Sigmoid colon (tissue), 7 donors: ENCODE measurements around the gene NRN1. TPM values are rescaled to one million over a fixed set of nuclear protein-coding genes. Genes with fewer than 3 reads are reported as not detected.
A peak's percentile ranks its signal among the peaks of the same experiment; 100 is the strongest.

ENCODE experiments used
- DNase-seq: peaks from one replicate; pipeline ENCODE4 v3.0.0-alpha.2; 2019
- H3K27ac ChIP-seq, 4 donors: fragments of 200-600 bp; sonication (generic); one replicate each; pipeline ENCODE4 v1.5.1; 2016 to 2019; ENCODE audit warnings: mild to moderate bottlenecking in 1 of 4
- H3K27me3 ChIP-seq, 3 donors: fragments of 200-600 bp; sonication (generic); one replicate each; pipeline ENCODE4 v1.5.1; 2019; ENCODE audit warnings: mild to moderate bottlenecking in 1 of 3
- H3K36me3 ChIP-seq, 4 donors: fragments of 200-600 bp; sonication (generic); one replicate each; pipeline ENCODE4 v1.5.1; 2016 to 2019
- H3K4me1 ChIP-seq, 4 donors: fragments of 200-600 bp; sonication (generic); one replicate each; pipeline ENCODE4 v1.5.1; 2017 to 2019
- H3K4me3 ChIP-seq, 4 donors: fragments of 200-600 bp; sonication (generic); one replicate each; pipeline ENCODE4 v1.5.1; 2017 to 2019; ENCODE audit warnings: mild to moderate bottlenecking in 2 of 4, moderate library complexity in 1 of 4
- H3K9me3 ChIP-seq, 4 donors: fragments of 200-600 bp in 3 of 4; sonication (generic) in 3 of 4; one replicate each; pipeline versions ENCODE4 v1.5.1 to v1.6.1; 2013 to 2019
- EP300 ChIP-seq, 4 donors: sonication (generic); formaldehyde crosslinking; IDR thresholded peaks; one replicate each; pipeline ENCODE4 v1.6.1; 2017; ENCODE audit warnings: antibody characterized with exemption in 4 of 4
- POLR2A ChIP-seq, 2 donors: fragments of 450-650 bp; IDR thresholded peaks; one replicate each; pipeline ENCODE4 v1.6.1; 2016; ENCODE audit warnings: antibody characterized with exemption in 2 of 2, mild to moderate bottlenecking in 2 of 2, moderate library complexity in 2 of 2
- POLR2AphosphoS5 ChIP-seq, 4 donors: sonication (generic); formaldehyde crosslinking; IDR thresholded peaks; one replicate each; pipeline ENCODE4 v1.6.1; 2017; ENCODE audit warnings: antibody characterized with exemption in 4 of 4
- WGBS, 2 donors: extraction: QIAGEN DNeasy Blood & Tissue Kit; methylation state at CpG; one replicate each; pipeline ENCODE4 v1.1.7; 2013; 5-methylcytosine and 5-hydroxymethylcytosine counted together
- intact Hi-C: fragments of 100-400 bp; cut with DNase I; formaldehyde crosslinking; loops from one replicate; pipeline ENCODE4 v1.15.1; 2023
- polyA plus RNA-seq, 3 donors: library from polyadenylated mRNA; stranded (reverse); fragments of 200-250 nt; gene quantifications; one replicate each; pipeline ENCODE4 v1.2.3, GENCODE V29; 2013
- total RNA-seq, 4 donors: library from RNA; depleted of rRNA; stranded (reverse); fragments of >200 nt; gene quantifications; one replicate each; pipeline ENCODE4 v1.1.0, GENCODE V29; 2016
- TF ChIP-seq, protein P1 (sequence below), 4 experiments: fragments of 450-650 bp in 3 of 4; fragments of 200-600 bp in 1 of 4; IDR thresholded peaks; one replicate each; pipeline ENCODE4 v1.5.1; 2016 to 2019; ENCODE audit warnings: antibody characterized with exemption in 4 of 4, mild to moderate bottlenecking in 3 of 4, moderate library complexity in 2 of 4
- donor health status: healthy with polysubstance abuse.
- donor health status: Bipolar disorder and iron deficiency.
- donor health status: healthy.

NRN1 gene, protein sequence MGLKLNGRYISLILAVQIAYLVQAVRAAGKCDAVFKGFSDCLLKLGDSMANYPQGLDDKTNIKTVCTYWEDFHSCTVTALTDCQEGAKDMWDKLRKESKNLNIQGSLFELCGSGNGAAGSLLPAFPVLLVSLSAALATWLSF
- total RNA-seq (10 to 100 TPM in 1 of 4 donors, 1 to 10 TPM in 3; 6.0 to 10.7 (median 7.5) TPM), polyA plus RNA-seq (1 to 10 TPM; 1.4 to 5.0 (median 4.2) TPM)

DNA sequence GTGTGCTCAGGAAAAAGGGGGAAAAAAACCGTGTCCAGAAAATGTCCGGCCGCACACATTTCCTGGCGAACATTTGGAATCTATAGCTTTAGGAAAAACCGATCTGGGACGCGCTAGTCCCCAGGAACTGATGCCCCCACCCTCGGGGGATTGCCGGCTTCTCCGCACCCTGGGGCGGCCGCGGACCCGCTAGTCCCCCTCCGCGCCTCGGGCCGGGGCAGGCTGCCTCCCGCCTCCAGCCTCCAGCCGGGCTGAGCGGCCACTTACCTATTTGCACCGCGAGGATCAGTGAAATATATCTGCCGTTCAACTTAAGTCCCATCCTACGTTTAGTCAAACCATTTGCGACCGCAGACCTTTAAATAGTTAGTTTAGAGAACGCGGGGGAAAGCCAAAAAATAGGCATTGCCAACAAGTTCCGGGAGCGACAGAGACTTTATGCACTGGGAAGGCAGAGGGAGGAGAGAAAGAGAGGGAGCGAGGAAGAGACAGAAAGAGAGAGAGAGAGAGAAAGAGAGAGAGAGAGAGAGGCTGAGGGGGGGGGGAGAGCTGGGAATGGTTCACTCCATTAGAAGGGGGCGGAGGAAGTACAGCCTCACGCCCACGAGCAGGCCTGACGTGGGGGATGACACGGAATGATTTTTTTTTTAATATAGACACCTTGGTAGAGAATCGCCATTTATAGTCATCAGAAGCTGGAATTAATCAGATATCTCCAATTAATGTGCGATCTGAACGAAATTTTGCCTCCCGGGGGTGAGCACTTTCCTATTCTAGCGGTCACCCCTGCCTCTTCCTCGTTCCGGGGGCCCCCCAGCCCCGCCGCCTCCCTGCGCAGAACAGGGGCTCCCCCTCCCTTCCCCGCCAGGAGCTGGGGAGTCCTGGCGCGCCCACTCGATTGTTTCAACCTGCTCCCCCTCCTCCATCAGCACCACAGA lies at the start of gene NRN1:
Gene NRN1, minus strand, starts transcription at position 498 of the 938 bp plus-strand sequence. Its CDS starts 176 bp downstream, at position 322.
- Histone ChIP-seq H3K4me1 (peaks cover 0 to 54% (median 51%) of the 10 kb centered on the region in 4 donors), H3K36me3 (no peaks in the 10 kb centered on the region), H3K27ac (peak within 1 kb of the TSS; percentile 44 to 74 (median 60)), H3K4me3 (peak within 1 kb of the TSS; percentile 27 to 45 (median 40)), H3K27me3 (peaks cover 76 to 98% (median 94%) of the 10 kb centered on the region in 3 donors), H3K9me3 (no peaks in the 10 kb centered on the region)
- intact Hi-C loops = no loop called here
- TF ChIP-seq EP300 (IDR thresholded peaks at IDR 0.05) (no peak), POLR2A (IDR thresholded peaks at IDR 0.05) (no peak), POLR2AphosphoS5 (IDR thresholded peaks at IDR 0.05) (no peak)
- WGBS, 2 donors = 4 to 6% methylated on average over 51 of the region's 51 CpGs
- DNase-seq = no peak

DNA sequence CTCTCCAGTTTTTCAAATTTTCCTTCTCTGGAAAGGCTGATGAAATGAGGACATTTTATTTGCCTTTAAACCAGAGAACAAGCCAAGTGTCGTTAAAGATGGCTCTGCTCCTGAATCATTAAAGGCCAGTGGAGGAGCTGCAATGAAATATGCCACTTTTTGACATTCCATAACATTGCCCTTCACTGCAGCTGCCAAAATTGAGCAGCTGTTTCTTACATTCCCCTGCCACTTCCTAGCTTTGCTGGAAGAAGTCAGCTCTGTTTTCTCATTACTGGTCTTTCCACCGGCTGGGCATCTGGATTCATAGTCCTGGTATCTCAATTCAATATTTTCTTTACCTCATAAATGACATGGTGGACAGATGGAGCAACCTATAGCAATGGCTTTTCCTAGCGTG lies 45.5 kb upstream of the NRN1 start:
- no peak for TF ChIP-seq POLR2A (IDR thresholded peaks at IDR 0.05)
- TF ChIP-seq, protein P1, sequence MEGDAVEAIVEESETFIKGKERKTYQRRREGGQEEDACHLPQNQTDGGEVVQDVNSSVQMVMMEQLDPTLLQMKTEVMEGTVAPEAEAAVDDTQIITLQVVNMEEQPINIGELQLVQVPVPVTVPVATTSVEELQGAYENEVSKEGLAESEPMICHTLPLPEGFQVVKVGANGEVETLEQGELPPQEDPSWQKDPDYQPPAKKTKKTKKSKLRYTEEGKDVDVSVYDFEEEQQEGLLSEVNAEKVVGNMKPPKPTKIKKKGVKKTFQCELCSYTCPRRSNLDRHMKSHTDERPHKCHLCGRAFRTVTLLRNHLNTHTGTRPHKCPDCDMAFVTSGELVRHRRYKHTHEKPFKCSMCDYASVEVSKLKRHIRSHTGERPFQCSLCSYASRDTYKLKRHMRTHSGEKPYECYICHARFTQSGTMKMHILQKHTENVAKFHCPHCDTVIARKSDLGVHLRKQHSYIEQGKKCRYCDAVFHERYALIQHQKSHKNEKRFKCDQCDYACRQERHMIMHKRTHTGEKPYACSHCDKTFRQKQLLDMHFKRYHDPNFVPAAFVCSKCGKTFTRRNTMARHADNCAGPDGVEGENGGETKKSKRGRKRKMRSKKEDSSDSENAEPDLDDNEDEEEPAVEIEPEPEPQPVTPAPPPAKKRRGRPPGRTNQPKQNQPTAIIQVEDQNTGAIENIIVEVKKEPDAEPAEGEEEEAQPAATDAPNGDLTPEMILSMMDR (IDR thresholded peaks at IDR 0.05) = no peak
- TF ChIP-seq POLR2AphosphoS5 (IDR thresholded peaks at IDR 0.05) = no peak
- TF ChIP-seq EP300 (IDR thresholded peaks at IDR 0.05) = no peak
- WGBS, 2 donors = 72 to 79% methylated on average over 3 of the region's 3 CpGs
- no peak for DNase-seq
- intact Hi-C loops = loop anchor here (10.0 kb wide), 1 partner anchor 493 kb away; no protein-coding TSS in a partner anchor
- H3K36me3 ChIP-seq = no peaks in the 10 kb centered on the region
- H3K4me3 ChIP-seq = no peak overlapping the region
- H3K27ac ChIP-seq = no peak overlapping the region
- H3K4me1 ChIP-seq = no peaks in the 10 kb centered on the region
- no peaks in the 10 kb centered on the region for H3K27me3 ChIP-seq
- peaks cover 0 to 3% (median 0%) of the 10 kb centered on the region in 4 donors for H3K9me3 ChIP-seq

DNA sequence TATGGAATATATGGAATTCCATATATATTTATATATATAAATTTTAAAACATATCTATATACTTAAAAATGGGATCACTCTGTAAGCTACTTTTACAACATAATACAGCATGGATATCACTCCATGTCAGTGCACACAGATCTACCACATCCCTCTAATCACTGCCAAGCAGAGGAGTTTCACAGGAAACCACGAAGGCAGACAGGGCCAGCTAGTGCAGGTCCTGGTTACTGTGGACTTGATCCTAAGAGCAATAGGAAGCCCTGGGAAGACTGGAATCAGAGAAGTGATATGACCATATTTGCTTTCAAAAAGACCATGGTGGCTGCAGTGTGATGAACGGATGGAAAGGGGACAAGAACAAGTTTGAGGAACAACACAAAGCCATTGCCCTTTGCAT lies 40.0 kb upstream of the NRN1 start:
- H3K27me3 ChIP-seq = no peaks in the 10 kb centered on the region
- H3K27ac ChIP-seq = no peak overlapping the region
- no peaks in the 10 kb centered on the region for H3K4me1 ChIP-seq
- intact Hi-C loops = no loop called here
- DNase-seq = no peak
- no peaks in the 10 kb centered on the region for H3K36me3 ChIP-seq
- H3K9me3 ChIP-seq = peaks cover 0 to 3% (median 0%) of the 10 kb centered on the region in 4 donors
- WGBS, 2 donors = 67 to 76% methylated on average over 2 of the region's 2 CpGs
- TF ChIP-seq POLR2AphosphoS5 (IDR thresholded peaks at IDR 0.05) (no peak), EP300 (IDR thresholded peaks at IDR 0.05) (no peak), POLR2A (IDR thresholded peaks at IDR 0.05) (no peak)
- TF ChIP-seq, protein P1 (IDR thresholded peaks at IDR 0.05) = no peak
- no peak overlapping the region for H3K4me3 ChIP-seq

DNA sequence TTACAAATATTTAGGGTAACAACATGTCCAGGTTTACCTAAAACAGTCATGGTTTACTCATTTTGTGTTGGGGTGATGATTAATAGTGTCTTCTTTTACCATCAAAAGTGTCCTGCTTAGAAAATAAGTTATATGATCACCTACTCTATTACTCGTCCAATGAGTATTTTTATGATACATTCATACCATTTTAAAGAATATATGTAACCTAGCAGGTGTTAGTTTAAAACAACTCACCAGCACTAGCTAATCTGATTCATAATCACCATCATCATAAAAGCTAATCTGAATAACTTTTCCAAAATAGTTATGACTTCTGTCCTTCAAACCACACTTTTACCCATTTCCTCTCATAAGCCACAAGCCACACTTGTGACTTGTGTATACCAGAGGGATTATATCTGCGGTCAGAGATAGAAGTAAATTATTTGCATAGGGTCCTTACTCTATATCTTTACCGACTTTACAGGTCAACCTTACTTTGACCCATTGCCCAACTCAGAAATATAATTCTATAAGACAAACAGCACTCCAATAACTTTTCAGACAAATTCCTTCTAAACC lies 33.3 kb upstream of the NRN1 start:
- no peak overlapping the region for H3K4me3 ChIP-seq
- no peaks in the 10 kb centered on the region for H3K4me1 ChIP-seq
- no peaks in the 10 kb centered on the region for H3K36me3 ChIP-seq
- no peak for DNase-seq
- intact Hi-C loops = no loop called here
- no peaks in the 10 kb centered on the region for H3K9me3 ChIP-seq
- no peaks in the 10 kb centered on the region for H3K27me3 ChIP-seq
- 56 to 58% methylated on average over 3 of the region's 3 CpGs for WGBS, 2 donors
- H3K27ac ChIP-seq = no peak overlapping the region
- TF ChIP-seq, protein P1 (IDR thresholded peaks at IDR 0.05) = no peak
- TF ChIP-seq POLR2AphosphoS5 (IDR thresholded peaks at IDR 0.05) (no peak), EP300 (IDR thresholded peaks at IDR 0.05) (no peak), POLR2A (IDR thresholded peaks at IDR 0.05) (no peak)

DNA sequence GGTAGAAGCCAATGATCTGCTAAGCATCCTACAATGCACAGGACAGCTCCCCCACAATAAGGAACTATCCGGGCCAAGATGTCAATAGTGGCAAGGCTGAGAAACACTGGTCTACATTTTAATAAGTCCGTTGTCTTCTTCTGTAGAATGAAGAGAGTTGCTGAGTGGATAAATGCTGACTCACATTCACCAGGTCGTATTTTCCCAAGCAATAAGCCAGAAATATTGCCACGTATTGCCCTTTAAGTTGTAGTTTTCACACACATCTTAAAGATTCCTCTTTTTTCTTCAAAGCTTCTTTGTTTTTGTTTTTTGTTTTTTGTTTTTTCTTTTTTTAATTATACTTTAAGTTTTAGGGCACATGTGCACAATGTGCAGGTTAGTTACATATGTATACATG lies 30.5 kb upstream of the NRN1 start:
- Histone ChIP-seq H3K36me3 (no peaks in the 10 kb centered on the region), H3K4me1 (no peaks in the 10 kb centered on the region), H3K4me3 (no peak overlapping the region), H3K27me3 (no peaks in the 10 kb centered on the region), H3K27ac (no peak overlapping the region), H3K9me3 (no peaks in the 10 kb centered on the region)
- DNase-seq = no peak
- 87 to 94% methylated on average over 4 of the region's 4 CpGs for WGBS, 2 donors
- TF ChIP-seq EP300 (IDR thresholded peaks at IDR 0.05) (no peak), POLR2A (IDR thresholded peaks at IDR 0.05) (no peak), POLR2AphosphoS5 (IDR thresholded peaks at IDR 0.05) (no peak)
- TF ChIP-seq, protein P1 (IDR thresholded peaks at IDR 0.05) = no peak
- intact Hi-C loops = no loop called here
